PC-9 (cell line): ENCODE measurements around the gene ROGDI. TPM values are rescaled to one million over a fixed set of nuclear protein-coding genes. Genes with fewer than 3 reads are reported as not detected.
A peak's percentile ranks its signal among the peaks of the same experiment; 100 is the strongest.

Experiments used
- BruUV-seq: library from RNA; stranded (reverse); fragments of 400-500 nt; replicated peaks from 2 replicates; lab custom pipeline; 2021; lab: Mats Ljungman, UMichigan
- CTCF ChIA-PET: fragments of 300-600 bp; sonication (Branson Sonifier 250); formaldehyde crosslinking; loops from one replicate; lab custom pipeline; 2022; ENCODE audit warnings: antibody characterized with exemption; lab: Charles Lee
- POLR2A ChIA-PET: fragments of 300-600 bp; sonication (Branson Sonifier 250); formaldehyde crosslinking; loops from one replicate; lab custom pipeline; 2022; ENCODE audit warnings: antibody characterized with exemption; ENCODE audit not compliant: unreplicated experiment; lab: Charles Lee
- DNase-seq, 2 experiments: peaks; one replicate each; pipeline versions ENCODE4 v3.0.0 to v3.0.0-alpha.2; 2015 to 2022; ENCODE audit warnings: mixed read lengths in 1 of 2
- H2AFZ ChIP-seq: fragments of 200-600 bp; sonication (generic); 2 replicates; pipeline ENCODE4 v1.8.1; 2017; ENCODE audit warnings: antibody characterized with exemption
- H3F3A ChIP-seq: fragments of 200-600 bp; sonication (generic); 2 replicates; pipeline ENCODE4 v1.8.1; 2017; ENCODE audit warnings: antibody characterized with exemption, mild to moderate bottlenecking, low read depth; ENCODE audit not compliant: insufficient read depth
- H3K27ac ChIP-seq: fragments of 200-600 bp; sonication (generic); 2 replicates; pipeline ENCODE4 v1.6.1; 2016; ENCODE audit warnings: mixed run types
- H3K27me3 ChIP-seq: fragments of 200-600 bp; sonication (generic); 2 replicates; pipeline ENCODE4 v1.6.1; 2016; ENCODE audit warnings: low read depth, mixed run types; ENCODE audit not compliant: insufficient read depth
- H3K36me3 ChIP-seq: fragments of 200-600 bp; sonication (generic); 2 replicates; pipeline ENCODE4 v1.6.1; 2016; ENCODE audit warnings: low read depth, mixed run types
- H3K4me1 ChIP-seq: fragments of 200-600 bp; sonication (generic); replicated peaks from 2 replicates; pipeline ENCODE4 v1.6.1; 2016; ENCODE audit warnings: mixed run types; ENCODE audit not compliant: insufficient read depth
- H3K4me2 ChIP-seq: fragments of 200-600 bp; sonication (generic); 2 replicates; pipeline ENCODE4 v1.6.1; 2017; ENCODE audit warnings: mixed run types
- H3K4me3 ChIP-seq: fragments of 200-600 bp; sonication (generic); 2 replicates; pipeline ENCODE4 v1.6.1; 2016; ENCODE audit warnings: mixed run types
- H3K79me2 ChIP-seq: fragments of 200-600 bp; sonication (generic); 2 replicates; pipeline ENCODE4 v1.6.1; 2017; ENCODE audit warnings: low read depth, mixed run types
- H3K9me2 ChIP-seq: fragments of 200-600 bp; sonication (generic); 2 replicates; pipeline ENCODE4 v1.8.1; 2017; ENCODE audit warnings: mild to moderate bottlenecking; ENCODE audit not compliant: insufficient read depth
- H3K9me3 ChIP-seq: fragments of 200-600 bp; sonication (generic); 2 replicates; pipeline ENCODE4 v1.8.1; 2016; ENCODE audit warnings: low read depth; ENCODE audit not compliant: insufficient read depth
- H4K20me1 ChIP-seq: fragments of 200-600 bp; sonication (generic); 2 replicates; pipeline ENCODE4 v1.8.1; 2017; ENCODE audit not compliant: insufficient read depth
- EZH2 ChIP-seq: fragments of 200-600 bp; sonication (generic); IDR thresholded peaks from 2 replicates; pipeline ENCODE4 v1.8.0; 2017; ENCODE audit warnings: antibody characterized with exemption, low read depth
- intact Hi-C: fragments of 100-400 bp; cut with micrococcal nuclease; formaldehyde crosslinking; loops from one replicate; pipeline ENCODE4 v1.10.0; 2022; ENCODE audit not compliant: unreplicated experiment
- total RNA-seq: library from RNA; stranded (reverse); gene quantifications from 2 replicates; pipeline ENCODE4 v1.2.3, GENCODE V29; 2021
- TF ChIP-seq, protein P1 (sequence below): fragments of 200-600 bp; sonication (generic); conservative IDR thresholded peaks from 2 replicates; pipeline ENCODE4 v1.6.1; 2017; ENCODE audit warnings: mixed run types, antibody characterized with exemption, mild to moderate bottlenecking, moderate library complexity

ROGDI gene
- total RNA-seq, 1 experiment from 2014 or later = 40.8 TPM

DNA sequence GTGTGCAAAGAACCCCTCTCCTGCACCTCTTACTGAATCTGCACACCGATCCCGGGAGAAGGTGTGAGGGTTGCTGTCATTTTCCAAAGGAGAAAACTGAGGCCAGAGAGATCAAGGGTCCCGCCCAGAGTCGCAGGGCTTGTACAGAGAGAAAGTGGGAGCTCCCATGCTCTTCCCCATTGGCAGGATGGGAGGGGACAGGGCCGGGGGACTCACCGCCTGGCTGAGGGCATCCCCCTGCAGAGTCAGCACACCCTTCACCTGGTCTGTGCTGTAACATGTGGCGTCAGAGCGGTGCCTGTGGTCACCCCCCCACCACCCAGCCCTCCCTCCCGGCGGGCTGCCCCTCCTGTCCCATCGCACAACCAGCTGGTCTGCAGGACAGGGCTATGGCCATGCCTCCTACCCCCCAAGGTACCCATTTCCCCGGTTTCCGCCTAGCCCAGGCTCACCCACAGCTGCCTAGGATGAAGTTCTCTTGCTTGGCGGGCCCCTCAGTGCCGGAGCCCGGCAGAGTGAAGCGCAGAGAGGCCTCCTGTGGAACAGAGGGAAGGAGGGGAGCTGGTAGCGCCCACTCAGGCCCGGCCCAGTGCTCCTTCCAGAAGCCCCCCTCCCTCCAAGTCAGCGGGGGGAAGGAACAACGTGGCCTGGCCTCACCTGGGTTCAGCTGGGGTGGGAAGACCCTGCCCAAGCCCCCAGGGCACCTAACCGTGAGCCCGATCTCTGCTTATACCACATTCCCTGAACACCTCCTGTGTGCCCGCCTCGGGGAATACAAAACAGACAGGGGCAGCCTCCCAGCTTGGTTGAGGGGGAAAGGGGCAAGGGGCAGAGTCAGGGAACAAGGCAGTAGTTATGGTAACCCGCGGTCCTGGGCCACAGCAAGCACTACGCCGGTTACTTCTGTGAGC lies 1.1 kb downstream of the ROGDI start:
- H3K4me1 ChIP-seq = peaks cover 23% of the 10 kb centered on the region
- H3K4me3 ChIP-seq = peak overlapping the region; percentile 81
- H3K4me2 ChIP-seq = peak overlapping the region; percentile 96
- H3K36me3 ChIP-seq = no peaks in the 10 kb centered on the region; the same call in 1 of the 2 replicates
- no peaks in the 10 kb centered on the region for H3K9me3 ChIP-seq
- TF ChIP-seq, protein P1, sequence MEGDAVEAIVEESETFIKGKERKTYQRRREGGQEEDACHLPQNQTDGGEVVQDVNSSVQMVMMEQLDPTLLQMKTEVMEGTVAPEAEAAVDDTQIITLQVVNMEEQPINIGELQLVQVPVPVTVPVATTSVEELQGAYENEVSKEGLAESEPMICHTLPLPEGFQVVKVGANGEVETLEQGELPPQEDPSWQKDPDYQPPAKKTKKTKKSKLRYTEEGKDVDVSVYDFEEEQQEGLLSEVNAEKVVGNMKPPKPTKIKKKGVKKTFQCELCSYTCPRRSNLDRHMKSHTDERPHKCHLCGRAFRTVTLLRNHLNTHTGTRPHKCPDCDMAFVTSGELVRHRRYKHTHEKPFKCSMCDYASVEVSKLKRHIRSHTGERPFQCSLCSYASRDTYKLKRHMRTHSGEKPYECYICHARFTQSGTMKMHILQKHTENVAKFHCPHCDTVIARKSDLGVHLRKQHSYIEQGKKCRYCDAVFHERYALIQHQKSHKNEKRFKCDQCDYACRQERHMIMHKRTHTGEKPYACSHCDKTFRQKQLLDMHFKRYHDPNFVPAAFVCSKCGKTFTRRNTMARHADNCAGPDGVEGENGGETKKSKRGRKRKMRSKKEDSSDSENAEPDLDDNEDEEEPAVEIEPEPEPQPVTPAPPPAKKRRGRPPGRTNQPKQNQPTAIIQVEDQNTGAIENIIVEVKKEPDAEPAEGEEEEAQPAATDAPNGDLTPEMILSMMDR = no peak
- no peak for TF ChIP-seq EZH2
- intact Hi-C loops = no loop called here
- no peaks in the 10 kb centered on the region for H4K20me1 ChIP-seq
- H3K27me3 ChIP-seq = no peaks in the 10 kb centered on the region
- TSS peak; percentile 44 for BruUV-seq
- no peaks in the 10 kb centered on the region for H3K9me2 ChIP-seq
- H3K79me2 ChIP-seq = peaks cover 14% of the 10 kb centered on the region
- CTCF ChIA-PET = no interaction called here
- H2AFZ ChIP-seq = peak overlapping the region; percentile 34; the same call in 1 of the 2 replicates
- peak overlapping the region; percentile 76 for H3K27ac ChIP-seq
- no peak for DNase-seq
- H3F3A ChIP-seq = peaks cover 28% of the 10 kb centered on the region
- POLR2A ChIA-PET = interaction anchor here (0.5 to 0.7 kb wide), 4 partner anchors 17 to 328 kb away, joined by 3 to 4 read pairs (median 4); no protein-coding TSS in a partner anchor

DNA sequence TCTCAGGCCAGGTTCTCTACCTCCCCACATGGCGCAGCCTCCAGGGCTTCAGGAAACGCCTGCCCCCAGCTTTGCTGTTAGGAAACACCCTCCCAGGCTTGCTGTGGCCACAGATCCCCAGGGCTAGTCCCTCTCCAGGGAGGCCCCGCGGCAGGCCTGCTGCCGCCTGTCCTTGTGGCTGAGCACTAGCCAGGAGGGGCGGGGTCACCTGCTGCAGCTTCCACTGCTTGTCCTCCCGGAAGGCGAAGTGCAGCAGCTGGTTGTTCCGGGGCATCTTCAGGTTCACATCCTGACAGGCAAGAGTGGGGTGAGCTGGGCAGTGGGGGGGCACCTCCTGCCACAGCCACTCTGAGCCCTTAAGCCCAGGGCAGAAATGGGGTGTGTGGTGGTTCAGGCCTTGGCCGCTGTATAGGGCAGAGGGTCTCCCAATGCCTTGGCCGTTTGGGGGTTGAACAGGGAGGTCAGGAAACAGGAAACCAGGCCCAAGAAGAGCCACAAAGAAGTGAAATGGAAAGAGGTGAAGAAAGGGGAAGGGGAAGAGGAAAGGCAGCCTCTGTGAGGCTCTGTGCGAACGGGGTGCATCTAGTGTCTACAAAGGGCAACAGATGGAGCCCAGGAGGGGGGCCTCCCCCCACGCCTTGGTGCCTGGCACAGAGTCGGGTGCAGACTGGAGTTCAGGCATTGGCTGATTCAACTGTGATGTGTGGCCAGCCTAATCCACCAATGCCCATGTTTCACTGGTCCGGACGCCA lies 2.0 kb downstream of the ROGDI start:
- Histone ChIP-seq H3K27ac (no peak overlapping the region), H3K9me3 (no peaks in the 10 kb centered on the region), H2AFZ (no peak overlapping the region), H3K27me3 (no peaks in the 10 kb centered on the region), H3K36me3 (no peaks in the 10 kb centered on the region; the same call in 1 of the 2 replicates), H3K79me2 (peaks cover 23% of the 10 kb centered on the region), H3K4me3 (no peak overlapping the region), H4K20me1 (no peaks in the 10 kb centered on the region), H3K9me2 (no peaks in the 10 kb centered on the region), H3K4me1 (peaks cover 27% of the 10 kb centered on the region), H3F3A (peaks cover 28% of the 10 kb centered on the region), H3K4me2 (peak overlapping the region; percentile 96)
- intact Hi-C loops = no loop called here
- POLR2A ChIA-PET = interaction anchor here (0.6 kb wide), 1 partner anchor 28 kb away, joined by 5 read pairs; no protein-coding TSS in a partner anchor
- no TSS peak for BruUV-seq
- CTCF ChIA-PET = no interaction called here
- peak in 1 of 2 experiments; percentile 71 for DNase-seq
- TF ChIP-seq, protein P1 = no peak
- no peak for TF ChIP-seq EZH2

DNA sequence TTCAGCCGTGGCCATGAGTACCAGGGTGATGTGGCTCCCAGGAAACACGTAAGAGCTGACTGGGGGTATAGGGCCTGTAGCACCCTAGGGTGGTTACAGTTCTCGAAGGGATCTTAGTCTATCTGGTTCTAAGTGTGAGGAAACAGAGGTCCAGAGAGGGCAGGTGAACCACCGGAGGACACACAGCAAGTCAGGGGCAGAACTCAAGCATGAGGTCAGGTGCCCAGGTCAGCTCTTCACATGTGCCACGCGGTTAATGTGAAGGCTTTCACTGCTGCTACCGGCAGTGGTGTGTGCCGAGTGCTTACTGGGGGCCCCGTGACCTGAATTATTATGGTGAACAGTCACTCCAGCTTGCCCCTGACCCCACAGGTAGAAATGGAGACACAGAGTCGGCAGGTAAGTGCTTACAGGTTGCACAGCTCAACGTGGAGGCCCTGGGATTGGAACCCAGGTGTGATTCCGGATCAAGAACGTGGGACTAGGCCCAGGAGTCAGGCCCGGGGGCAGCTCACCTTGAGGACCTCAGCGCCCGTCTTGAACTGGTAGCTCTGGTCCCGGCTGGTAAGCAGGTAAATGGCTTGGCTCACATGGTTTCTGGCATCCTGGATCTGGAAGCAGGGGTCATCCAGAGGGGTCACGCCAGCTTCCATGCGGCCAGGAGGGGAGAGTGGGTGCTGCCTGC lies 3.1 kb downstream of the ROGDI start:
- no TSS peak for BruUV-seq
- intact Hi-C loops = no loop called here
- ChIA-PET CTCF (no interaction called here), POLR2A (interaction anchor here (0.6 to 0.9 kb wide), 3 partner anchors 11 to 65 kb away, joined by 3 to 4 read pairs (median 4); partner anchors contain the start of gene DNAAF8)
- no peaks in the 10 kb centered on the region for H3K9me3 ChIP-seq
- peaks cover 33% of the 10 kb centered on the region for H3K4me1 ChIP-seq
- H4K20me1 ChIP-seq = no peaks in the 10 kb centered on the region
- no peaks in the 10 kb centered on the region for H3K27me3 ChIP-seq
- H3K4me2 ChIP-seq = no peak overlapping the region
- no peaks in the 10 kb centered on the region; the same call in 1 of the 2 replicates for H3K36me3 ChIP-seq
- no peak overlapping the region for H3K4me3 ChIP-seq
- TF ChIP-seq EZH2 = no peak
- TF ChIP-seq, protein P1 = no peak
- peaks cover 25% of the 10 kb centered on the region for H3K79me2 ChIP-seq
- DNase-seq = no peak
- no peaks in the 10 kb centered on the region for H3K9me2 ChIP-seq
- H3F3A ChIP-seq = peaks cover 28% of the 10 kb centered on the region
- no peak overlapping the region for H2AFZ ChIP-seq
- no peak overlapping the region for H3K27ac ChIP-seq
